ENCODE measurements around the gene WASL. TPM values are rescaled to one million over a fixed set of nuclear protein-coding genes. Genes with fewer than 3 reads are reported as not detected.
A peak's percentile ranks its signal among the peaks of the same experiment; 100 is the strongest.

WASL gene
- total and polyA plus RNA-seq, 10 of the 15 experiments (the other 5 are each of a cell fraction or from before 2014, with no cell fraction given), result 2.0 to 6.4 (median 3.5) TPM

- peak; percentile 12; the same call in 2 of the 3 replicates for ATAC-seq
- H3K4me2 ChIP-seq (ENCODE audit: control insufficient read depth, insufficient read depth), result no peak overlapping the region
- peaks cover 0 to 2% of the 10 kb centered on the region in 2 experiments; a peak in 2 of 4 replicates for H3K36me3 ChIP-seq (ENCODE audit: control insufficient read depth in 2 of 2, insufficient read depth in 2 of 2, low read length in 1 of 2)
- peaks cover 17% of the 10 kb centered on the region for H3K79me2 ChIP-seq (ENCODE audit: control insufficient read depth, insufficient read depth, low read length)
- H3K9ac ChIP-seq (ENCODE audit: control insufficient read depth, insufficient read depth, low read length), result no peak overlapping the region
- H3K27me3 ChIP-seq (replicated peaks in 1 of 2; ENCODE audit: control insufficient read depth in 2 of 2, insufficient read depth in 2 of 2, low read length in 1 of 2), result no peaks in the 10 kb centered on the region
- SMC1A ChIA-PET (ENCODE audit: uncharacterized antibody, unreplicated experiment), result interaction anchor here (1.4 kb wide), 1 partner anchor 9 kb away, joined by 4 read pairs; no protein-coding TSS in a partner anchor
- peaks cover 5% of the 10 kb centered on the region for H3K4me1 ChIP-seq (ENCODE audit: control insufficient read depth, insufficient read depth, low read length)
- WGBS (ENCODE audit: insufficient coverage, insufficient replicate concordance, low lambda C conversion rate, missing lambda C conversion rate), result 0% methylated on average over 2 of the region's 2 CpGs
- in situ Hi-C loops (cut with MboI), result no loop called here
- intact Hi-C loops (cut with micrococcal nuclease; ENCODE audit: unreplicated experiment), result no loop called here
- POLR2A ChIA-PET, result interaction anchor here (1.4 kb wide), 1 partner anchor 38 kb away, joined by 4 read pairs; the partner anchor contains the start of gene WASL
- CTCF ChIA-PET, result interaction anchor here (1.0 kb wide), 1 partner anchor 9 kb away, joined by 4 read pairs; no protein-coding TSS in a partner anchor
- BruUV-seq (replicated peaks), result no TSS peak
- no peak overlapping the region for H3K4me3 ChIP-seq
- peak overlapping the region; percentile 9; the same call in 1 of the 2 replicates for H3K27ac ChIP-seq (ENCODE audit: control insufficient read depth, insufficient read depth)
- no peak for TF ChIP-seq RFX5 (IDR thresholded peaks at IDR 0.05; ENCODE audit: low read depth, low read length)
- TF ChIP-seq STAT3 (IDR thresholded peaks at IDR 0.05; ENCODE audit: low read depth, low read length), result no peak
- no peak for TF ChIP-seq BCL11A (IDR thresholded peaks at IDR 0.05; ENCODE audit: low read depth, low read length)
- TF ChIP-seq, protein P1, sequence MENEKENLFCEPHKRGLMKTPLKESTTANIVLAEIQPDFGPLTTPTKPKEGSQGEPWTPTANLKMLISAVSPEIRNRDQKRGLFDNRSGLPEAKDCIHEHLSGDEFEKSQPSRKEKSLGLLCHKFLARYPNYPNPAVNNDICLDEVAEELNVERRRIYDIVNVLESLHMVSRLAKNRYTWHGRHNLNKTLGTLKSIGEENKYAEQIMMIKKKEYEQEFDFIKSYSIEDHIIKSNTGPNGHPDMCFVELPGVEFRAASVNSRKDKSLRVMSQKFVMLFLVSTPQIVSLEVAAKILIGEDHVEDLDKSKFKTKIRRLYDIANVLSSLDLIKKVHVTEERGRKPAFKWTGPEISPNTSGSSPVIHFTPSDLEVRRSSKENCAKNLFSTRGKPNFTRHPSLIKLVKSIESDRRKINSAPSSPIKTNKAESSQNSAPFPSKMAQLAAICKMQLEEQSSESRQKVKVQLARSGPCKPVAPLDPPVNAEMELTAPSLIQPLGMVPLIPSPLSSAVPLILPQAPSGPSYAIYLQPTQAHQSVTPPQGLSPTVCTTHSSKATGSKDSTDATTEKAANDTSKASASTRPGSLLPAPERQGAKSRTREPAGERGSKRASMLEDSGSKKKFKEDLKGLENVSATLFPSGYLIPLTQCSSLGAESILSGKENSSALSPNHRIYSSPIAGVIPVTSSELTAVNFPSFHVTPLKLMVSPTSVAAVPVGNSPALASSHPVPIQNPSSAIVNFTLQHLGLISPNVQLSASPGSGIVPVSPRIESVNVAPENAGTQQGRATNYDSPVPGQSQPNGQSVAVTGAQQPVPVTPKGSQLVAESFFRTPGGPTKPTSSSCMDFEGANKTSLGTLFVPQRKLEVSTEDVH (IDR thresholded peaks at IDR 0.05; ENCODE audit: low read depth, partially characterized antibody), result no peak
- TF ChIP-seq ZBTB33 (IDR thresholded peaks at IDR 0.05), result no peak
- TF ChIP-seq ELK1 (IDR thresholded peaks at IDR 0.05; ENCODE audit: low read depth, low read length), result no peak
- no peak for DNase-seq (ENCODE audit: low read depth, low spot score)
- no peak for FAIRE-seq
- RAD21 ChIA-PET (ENCODE audit: unreplicated experiment), result interaction anchor here (3.1 kb wide), 1 partner anchor 39 kb away, joined by 11 read pairs; the partner anchor contains the start of gene WASL
- no peak overlapping the region for H2AFZ ChIP-seq (ENCODE audit: control insufficient read depth, low read depth, low read length)
- H4K20me1 ChIP-seq (ENCODE audit: control insufficient read depth, insufficient read depth), result no peaks in the 10 kb centered on the region
- H3K9me3 ChIP-seq (replicated peaks; ENCODE audit: control insufficient read depth, insufficient read depth, low read length), result no peaks in the 10 kb centered on the region
Measured at GRCh38 chr7:123710683-123711082, 38.1 kb downstream of the WASL start.
